DOHH2 (cell line): ENCODE results near the gene B4GALT5.

Source experiments
- CTCF ChIP-seq: fragments of 200-600 bp; sonication (generic); IDR thresholded peaks from one replicate; pipeline ENCODE4 v1.5.1; 2014; ENCODE audit warnings: antibody characterized with exemption, mild to moderate bottlenecking, low read depth, low read length; ENCODE audit not compliant: poor library complexity, severe bottlenecking
- EZH2phosphoT487 ChIP-seq: fragments of 200-600 bp; sonication (generic); IDR thresholded peaks from 2 replicates; pipeline ENCODE4 v1.6.1; 2017; ENCODE audit warnings: borderline replicate concordance, mild to moderate bottlenecking, antibody characterized with exemption, low read length, moderate library complexity, mixed read lengths

GRCh38 chr20:49614338-49615050 is 99.2 kb downstream of the B4GALT5 start:
- TF ChIP-seq EZH2phosphoT487 (no peak), CTCF (no peak)
